Osteocyte (in vitro differentiated cells): Measurements from ENCODE around the gene WDR27. TPM values are rescaled to one million over a fixed set of nuclear protein-coding genes. Genes with fewer than 3 reads are reported as not detected.

ENCODE experiments used
- DNase-seq: peaks from one replicate; pipeline ENCODE4 v3.0.0; 2021; ENCODE audit warnings: mixed read lengths; ENCODE audit not compliant: unreplicated experiment; ENCODE audit errors: extremely low spot score
- H3K27ac Mint-ChIP-seq: one replicate; pipeline ENCODE4 v1.8.0; 2021; ENCODE audit warnings: mild to moderate bottlenecking, mixed read lengths; ENCODE audit not compliant: unreplicated experiment
- H3K27me3 Mint-ChIP-seq: one replicate; pipeline ENCODE4 v1.8.0; 2021; ENCODE audit warnings: mixed read lengths; ENCODE audit not compliant: unreplicated experiment
- H3K36me3 Mint-ChIP-seq: one replicate; pipeline ENCODE4 v1.8.0; 2021; ENCODE audit warnings: mixed read lengths; ENCODE audit not compliant: unreplicated experiment
- H3K4me1 Mint-ChIP-seq: one replicate; pipeline ENCODE4 v1.8.0; 2021; ENCODE audit warnings: mixed read lengths; ENCODE audit not compliant: unreplicated experiment
- H3K4me3 Mint-ChIP-seq: one replicate; pipeline ENCODE4 v1.8.0; 2021; ENCODE audit warnings: mild to moderate bottlenecking, moderate library complexity, mixed read lengths; ENCODE audit not compliant: unreplicated experiment
- H3K9me3 Mint-ChIP-seq: one replicate; pipeline ENCODE4 v1.8.0; 2021; ENCODE audit warnings: mixed read lengths; ENCODE audit not compliant: unreplicated experiment
- total RNA-seq: library from RNA; stranded (reverse); gene quantifications from 2 replicates; pipeline ENCODE4 v1.2.1, GENCODE V29; 2021
- TF ChIP-seq, protein P1 (sequence below): fragments of 200-600 bp; sonication (generic); IDR thresholded peaks from 2 replicates; pipeline ENCODE4 v1.5.0; 2021; ENCODE audit warnings: antibody characterized with exemption, mild to moderate bottlenecking, moderate library complexity

Gene WDR27
- total RNA-seq, 1 donor from 2014 or later = 37.4 TPM

DNA sequence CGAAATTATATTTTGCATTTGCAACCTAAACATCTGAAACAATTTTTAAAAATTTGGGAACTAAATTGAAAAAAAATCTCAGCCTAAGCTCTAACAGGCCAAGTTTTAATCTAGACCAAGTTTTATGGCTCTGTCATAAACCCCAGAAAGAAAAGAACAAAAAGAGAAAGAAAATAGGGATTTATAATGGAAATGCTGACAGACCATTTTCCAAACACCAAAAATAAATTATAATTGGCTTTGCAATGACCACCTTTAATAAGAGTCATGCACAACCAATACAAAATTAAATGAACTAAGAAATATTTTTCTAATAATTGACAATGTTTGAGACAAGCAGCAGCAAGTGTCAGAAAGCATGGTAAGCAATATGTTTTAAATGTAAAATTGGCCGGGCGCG is 72.6 kb downstream of the WDR27 start:
- no peaks in the 10 kb centered on the region for H3K4me1 Mint-ChIP-seq
- DNase-seq = no peak
- no peak overlapping the region for H3K4me3 Mint-ChIP-seq
- TF ChIP-seq, protein P1, sequence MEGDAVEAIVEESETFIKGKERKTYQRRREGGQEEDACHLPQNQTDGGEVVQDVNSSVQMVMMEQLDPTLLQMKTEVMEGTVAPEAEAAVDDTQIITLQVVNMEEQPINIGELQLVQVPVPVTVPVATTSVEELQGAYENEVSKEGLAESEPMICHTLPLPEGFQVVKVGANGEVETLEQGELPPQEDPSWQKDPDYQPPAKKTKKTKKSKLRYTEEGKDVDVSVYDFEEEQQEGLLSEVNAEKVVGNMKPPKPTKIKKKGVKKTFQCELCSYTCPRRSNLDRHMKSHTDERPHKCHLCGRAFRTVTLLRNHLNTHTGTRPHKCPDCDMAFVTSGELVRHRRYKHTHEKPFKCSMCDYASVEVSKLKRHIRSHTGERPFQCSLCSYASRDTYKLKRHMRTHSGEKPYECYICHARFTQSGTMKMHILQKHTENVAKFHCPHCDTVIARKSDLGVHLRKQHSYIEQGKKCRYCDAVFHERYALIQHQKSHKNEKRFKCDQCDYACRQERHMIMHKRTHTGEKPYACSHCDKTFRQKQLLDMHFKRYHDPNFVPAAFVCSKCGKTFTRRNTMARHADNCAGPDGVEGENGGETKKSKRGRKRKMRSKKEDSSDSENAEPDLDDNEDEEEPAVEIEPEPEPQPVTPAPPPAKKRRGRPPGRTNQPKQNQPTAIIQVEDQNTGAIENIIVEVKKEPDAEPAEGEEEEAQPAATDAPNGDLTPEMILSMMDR = no peak
- H3K36me3 Mint-ChIP-seq = peaks cover 14% of the 10 kb centered on the region
- no peaks in the 10 kb centered on the region for H3K9me3 Mint-ChIP-seq
- H3K27me3 Mint-ChIP-seq = no peaks in the 10 kb centered on the region
- no peak overlapping the region for H3K27ac Mint-ChIP-seq

DNA sequence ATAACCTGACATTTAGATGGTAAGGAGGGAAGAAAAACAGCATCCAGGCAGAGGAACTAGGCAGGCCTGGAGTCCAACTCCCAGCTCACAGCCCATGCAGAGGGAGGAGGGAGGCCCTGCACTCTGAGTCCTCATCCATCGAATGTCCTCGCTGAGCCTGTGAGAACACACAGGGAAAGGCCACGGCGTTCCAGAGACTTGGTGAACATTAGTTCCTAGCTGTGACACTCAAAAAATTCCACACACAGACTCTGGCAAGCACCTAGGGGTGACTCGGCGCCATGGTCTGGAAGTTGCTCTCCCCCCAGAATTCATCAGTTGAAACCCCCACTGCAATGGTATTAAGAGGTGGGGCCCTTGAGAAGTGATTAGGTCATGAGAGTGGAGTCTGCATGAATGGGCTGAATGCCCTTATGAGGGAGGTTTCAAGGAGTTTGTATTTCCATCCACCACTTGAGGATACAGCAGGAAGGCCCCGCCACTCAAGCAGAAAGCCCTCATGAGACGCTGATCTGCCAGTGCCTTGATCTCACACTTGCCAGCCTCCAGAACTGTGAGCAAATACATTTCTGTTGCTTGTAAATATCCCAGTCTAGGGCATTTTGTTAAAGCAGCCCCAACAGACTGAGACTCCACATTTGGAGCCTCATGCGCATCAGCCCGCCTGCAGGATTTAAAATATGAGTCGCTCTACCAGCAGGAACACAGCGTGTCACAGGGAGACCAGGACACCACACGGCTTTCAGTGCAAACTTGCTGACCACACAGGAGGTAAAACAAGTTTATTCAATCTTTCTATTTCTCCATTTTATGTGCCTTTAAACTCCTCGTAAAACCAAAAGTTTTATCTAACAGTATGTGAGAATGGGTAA is 73.9 kb downstream of the WDR27 start:
- H3K27me3 Mint-ChIP-seq = no peaks in the 10 kb centered on the region
- H3K9me3 Mint-ChIP-seq = no peaks in the 10 kb centered on the region
- DNase-seq = peak; percentile 62
- peaks cover 10% of the 10 kb centered on the region for H3K36me3 Mint-ChIP-seq
- no peak overlapping the region for H3K4me3 Mint-ChIP-seq
- no peaks in the 10 kb centered on the region for H3K4me1 Mint-ChIP-seq
- TF ChIP-seq, protein P1 = no peak
- no peak overlapping the region for H3K27ac Mint-ChIP-seq

DNA sequence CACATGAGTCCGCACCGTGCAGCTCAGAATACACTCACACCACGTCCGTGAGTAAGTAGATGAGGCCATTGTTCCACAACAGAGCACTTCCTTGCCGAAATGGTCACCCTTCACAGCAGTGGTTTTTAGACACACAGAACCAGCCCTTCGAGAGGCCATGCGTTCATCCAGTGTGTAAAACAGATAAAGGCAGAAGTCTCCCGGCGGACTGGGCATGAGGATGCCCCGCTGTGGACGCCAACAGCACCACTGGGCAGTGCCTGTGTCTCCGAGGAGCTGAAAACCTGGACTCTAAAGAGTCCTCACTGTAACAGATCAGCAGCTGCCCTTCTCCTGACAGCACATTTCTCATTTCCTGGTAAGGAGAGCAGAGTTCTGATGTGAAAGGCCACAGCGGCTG is 75.2 kb downstream of the WDR27 start:
- H3K4me1 Mint-ChIP-seq = no peaks in the 10 kb centered on the region
- H3K36me3 Mint-ChIP-seq = peaks cover 4% of the 10 kb centered on the region
- no peak overlapping the region for H3K4me3 Mint-ChIP-seq
- DNase-seq = no peak
- H3K9me3 Mint-ChIP-seq = no peaks in the 10 kb centered on the region
- TF ChIP-seq, protein P1 = no peak
- no peak overlapping the region for H3K27ac Mint-ChIP-seq
- H3K27me3 Mint-ChIP-seq = no peaks in the 10 kb centered on the region

DNA sequence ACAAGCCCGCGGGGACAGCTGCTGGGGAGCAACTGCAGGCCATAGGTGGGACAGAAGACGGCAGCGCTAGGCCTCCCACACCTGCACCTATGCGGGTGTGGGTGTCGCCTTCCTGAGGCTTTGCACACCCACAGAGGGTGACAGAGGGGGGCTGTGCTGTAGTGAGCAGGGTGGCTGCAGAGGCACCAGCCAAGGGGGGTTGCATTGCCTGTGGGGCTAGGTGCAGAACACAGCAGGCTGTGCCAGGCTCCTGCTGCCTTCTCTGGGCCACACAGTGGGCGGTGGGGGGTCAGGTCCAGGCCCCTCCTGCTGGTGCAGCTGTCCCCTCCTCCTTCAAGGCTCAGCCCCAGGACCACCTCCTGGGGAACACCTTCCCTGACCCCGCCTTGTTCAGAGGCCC is 75.7 kb downstream of the WDR27 start:
- Mint-ChIP-seq H3K27me3 (no peaks in the 10 kb centered on the region), H3K4me1 (no peaks in the 10 kb centered on the region), H3K27ac (no peak overlapping the region), H3K36me3 (peaks cover 4% of the 10 kb centered on the region), H3K4me3 (no peak overlapping the region), H3K9me3 (no peaks in the 10 kb centered on the region)
- TF ChIP-seq, protein P1 = no peak
- no peak for DNase-seq

DNA sequence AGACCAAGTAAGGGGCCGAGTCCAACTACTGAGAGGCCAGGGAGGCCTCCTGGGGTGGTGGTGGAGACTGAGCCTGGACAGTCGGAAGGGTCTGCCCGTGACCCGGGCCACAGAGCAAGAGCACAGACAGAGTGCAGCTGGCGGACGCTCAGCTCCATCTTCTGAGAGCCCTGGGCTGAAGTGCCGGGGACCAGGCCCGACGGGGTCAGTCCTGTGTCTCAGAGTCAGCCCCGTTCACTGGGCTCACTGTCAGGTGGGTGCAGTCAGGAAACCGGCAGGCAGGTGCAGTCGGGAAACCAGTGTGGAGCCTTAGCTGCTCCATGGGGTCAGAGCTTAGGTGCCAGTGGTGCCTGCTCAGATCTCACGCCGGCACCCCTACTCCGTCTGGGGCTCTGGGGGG is 76.5 kb downstream of the WDR27 start:
- H3K27me3 Mint-ChIP-seq = no peaks in the 10 kb centered on the region
- peaks cover 5% of the 10 kb centered on the region for H3K4me1 Mint-ChIP-seq
- TF ChIP-seq, protein P1 = no peak
- H3K36me3 Mint-ChIP-seq = peaks cover 4% of the 10 kb centered on the region
- no peak for DNase-seq
- H3K9me3 Mint-ChIP-seq = no peaks in the 10 kb centered on the region
- no peak overlapping the region for H3K4me3 Mint-ChIP-seq
- no peak overlapping the region for H3K27ac Mint-ChIP-seq
